SH-SY5Y (cell line): ENCODE data around the gene PRDX6.

ENCODE experiments used
- GATA2 ChIP-seq: IDR thresholded peaks from 2 replicates; pipeline ENCODE4 v1.6.1; 2011; ENCODE audit warnings: mild to moderate bottlenecking, low read depth, low read length
- GATA3 ChIP-seq: IDR thresholded peaks from 2 replicates; pipeline ENCODE4 v1.6.1; 2011; ENCODE audit warnings: low read depth, mild to moderate bottlenecking, low read length, moderate library complexity

DNA sequence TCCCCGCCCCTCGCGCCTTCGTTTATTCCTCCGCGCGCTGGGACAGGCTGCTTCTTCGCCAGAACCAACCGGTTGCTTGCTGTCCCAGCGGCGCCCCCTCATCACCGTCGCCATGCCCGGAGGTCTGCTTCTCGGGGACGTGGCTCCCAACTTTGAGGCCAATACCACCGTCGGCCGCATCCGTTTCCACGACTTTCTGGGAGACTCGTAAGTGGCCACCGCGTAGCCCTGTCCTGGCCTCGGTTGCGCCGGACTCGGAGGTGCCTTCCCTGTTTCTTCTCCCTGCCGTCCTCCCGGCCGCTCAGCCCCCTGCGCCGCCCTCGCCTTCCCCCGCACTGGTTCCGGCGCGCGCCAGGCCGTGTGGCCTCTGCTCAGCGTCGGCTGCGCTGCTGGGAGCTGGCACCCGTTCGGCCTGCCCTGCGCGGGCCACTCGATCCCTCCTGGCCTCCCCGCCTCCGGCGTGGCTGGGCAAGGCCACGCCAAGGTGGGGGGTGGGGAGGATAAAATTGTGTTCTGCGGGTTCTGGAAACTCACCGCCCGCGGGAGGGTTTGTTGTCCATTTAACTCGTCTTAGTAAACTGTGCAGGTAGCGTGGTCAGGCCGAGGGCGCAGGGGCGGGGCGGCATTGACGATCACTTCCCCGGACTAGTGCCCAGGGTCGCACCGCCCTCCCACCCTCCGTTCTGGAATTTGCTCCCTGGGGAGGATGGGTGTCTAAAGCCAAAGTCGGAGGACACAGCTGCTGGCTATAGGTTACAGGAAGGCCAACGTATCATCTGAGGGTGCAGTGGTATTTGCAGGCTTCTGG, at the start of gene PRDX6:
- TF ChIP-seq GATA2: no peak
- TF ChIP-seq GATA3: no peak
